Fibroblast of skin of back (primary cell): ENCODE measurements around the gene TRPV2.
A peak's percentile ranks its signal among the peaks of the same experiment; 100 is the strongest.

Source experiments
- DNase-seq: peaks from one replicate; pipeline ENCODE4 v3.0.0-alpha.2; 2013

Gene TRPV2

GRCh38 chr17:16459855-16460550 lies 44.6 kb downstream of the TRPV2 start:
- DNase-seq, result no peak

GRCh38 chr17:16460796-16461605 lies 45.6 kb downstream of the TRPV2 start:
- no peak for DNase-seq

GRCh38 chr17:16461606-16461866 lies 46.2 kb downstream of the TRPV2 start:
- DNase-seq, result no peak

- DNase-seq, result no peak
Observed at GRCh38 chr17:16462070-16462864, 46.9 kb downstream of the TRPV2 start.

GRCh38 chr17:16463358-16464302 lies 48.3 kb downstream of the TRPV2 start:
- peak; percentile 63 for DNase-seq

GRCh38 chr17:16464303-16465051 lies 49.1 kb downstream of the TRPV2 start:
- no peak for DNase-seq

- no peak for DNase-seq
Observed at GRCh38 chr17:16465052-16465312, 49.6 kb downstream of the TRPV2 start.

- DNase-seq, result no peak
Observed at GRCh38 chr17:16465861-16466338, 50.5 kb downstream of the TRPV2 start.

GRCh38 chr17:16466407-16466806 lies 51.0 kb downstream of the TRPV2 start:
- DNase-seq, result no peak

- DNase-seq, result no peak
Observed at GRCh38 chr17:16467044-16467443, 51.7 kb downstream of the TRPV2 start.

GRCh38 chr17:16467886-16468285 lies 52.5 kb downstream of the TRPV2 start:
- DNase-seq, result no peak

GRCh38 chr17:16468428-16468992 lies 53.1 kb downstream of the TRPV2 start:
- DNase-seq, result no peak

- no peak for DNase-seq
Observed at GRCh38 chr17:16470265-16470664, 54.9 kb downstream of the TRPV2 start.

- DNase-seq, result no peak
Observed at GRCh38 chr17:16471295-16471694, 55.9 kb downstream of the TRPV2 start.

- DNase-seq, result no peak
Observed at GRCh38 chr17:16472539-16472938, 57.2 kb downstream of the TRPV2 start.

- DNase-seq, result no peak
Observed at GRCh38 chr17:16473044-16474011, 58.0 kb downstream of the TRPV2 start.

GRCh38 chr17:16474012-16474725 lies 58.8 kb downstream of the TRPV2 start:
- DNase-seq, result peak; percentile 65

GRCh38 chr17:16475179-16475704 lies 59.9 kb downstream of the TRPV2 start:
- DNase-seq, result no peak

- DNase-seq, result peak; percentile 95
Observed at GRCh38 chr17:16477255-16477654, 61.9 kb downstream of the TRPV2 start.
